H9 (cell line): Measurements from ENCODE around the gene VSX1. TPM values are rescaled to one million over a fixed set of nuclear protein-coding genes. Genes with fewer than 3 reads are reported as not detected.

ENCODE experiments used
- DNase-seq: peaks from one replicate; pipeline ENCODE4 v3.0.0-alpha.2; 2017
- H2AFZ ChIP-seq: one replicate; pipeline ENCODE4 v1.6.1; 2013; ENCODE audit warnings: mild to moderate bottlenecking, low read length, control low read depth, moderate library complexity
- H2AK5ac ChIP-seq: 2 replicates; pipeline ENCODE4 v1.6.1; 2013; ENCODE audit warnings: low read length, control low read depth, mixed read lengths; ENCODE audit not compliant: insufficient read length
- H2BK120ac ChIP-seq: one replicate; pipeline ENCODE4 v1.6.1; 2013; ENCODE audit warnings: low read depth, mild to moderate bottlenecking, low read length, control low read depth, inconsistent platforms; ENCODE audit not compliant: poor library complexity, severe bottlenecking
- H2BK12ac ChIP-seq: 2 replicates; pipeline ENCODE4 v1.6.1; 2013; ENCODE audit warnings: low read length, control low read depth, mixed read lengths, low read depth; ENCODE audit not compliant: insufficient read length
- H2BK15ac ChIP-seq: 2 replicates; pipeline ENCODE4 v1.6.1; 2013; ENCODE audit warnings: low read depth, low read length, control low read depth
- H2BK20ac ChIP-seq: one replicate; pipeline ENCODE4 v1.6.1; 2013; ENCODE audit warnings: low read depth, mild to moderate bottlenecking, low read length, control low read depth, inconsistent platforms; ENCODE audit not compliant: poor library complexity, severe bottlenecking
- H2BK5ac ChIP-seq: 2 replicates; pipeline ENCODE4 v1.6.1; 2013; ENCODE audit warnings: low read length, control low read depth, mixed read lengths; ENCODE audit not compliant: insufficient read length
- H3K14ac ChIP-seq: 2 replicates; pipeline ENCODE4 v1.6.1; 2013; ENCODE audit warnings: low read length, control low read depth; ENCODE audit not compliant: insufficient read depth
- H3K18ac ChIP-seq: 2 replicates; pipeline ENCODE4 v1.6.1; 2013; ENCODE audit warnings: low read depth, mild to moderate bottlenecking, mixed read lengths, low read length, control low read depth; ENCODE audit not compliant: insufficient read length
- H3K23ac ChIP-seq: 2 replicates; pipeline ENCODE4 v1.6.1; 2013; ENCODE audit warnings: low read length, control low read depth, mixed read lengths, low read depth; ENCODE audit not compliant: insufficient read length
- H3K23me2 ChIP-seq: 2 replicates; pipeline ENCODE4 v1.6.1; 2013; ENCODE audit warnings: low read depth, mild to moderate bottlenecking, mixed read lengths, low read length, control low read depth; ENCODE audit not compliant: insufficient read length, poor library complexity, severe bottlenecking
- H3K27ac ChIP-seq: 2 replicates; pipeline ENCODE4 v1.5.1; 2013; ENCODE audit warnings: low read length, control low read depth, mixed read lengths, low read depth; ENCODE audit not compliant: insufficient read length
- H3K27me3 ChIP-seq: 2 replicates; pipeline ENCODE4 v1.6.1; 2013; ENCODE audit warnings: low read length, control low read depth, inconsistent platforms; ENCODE audit not compliant: insufficient read depth
- H3K4ac ChIP-seq: 2 replicates; pipeline ENCODE4 v1.6.1; 2013; ENCODE audit warnings: low read depth, mild to moderate bottlenecking, control low read depth, inconsistent platforms, low read length, moderate library complexity
- H3K4me1 ChIP-seq: 2 replicates; pipeline ENCODE4 v1.6.1; 2013; ENCODE audit warnings: low read length, control low read depth, inconsistent platforms; ENCODE audit not compliant: insufficient read depth
- H3K4me2 ChIP-seq: 2 replicates; pipeline ENCODE4 v1.6.1; 2013; ENCODE audit warnings: low read length, control low read depth, mixed read lengths; ENCODE audit not compliant: insufficient read length, insufficient read depth
- H3K56ac ChIP-seq: 2 replicates; pipeline ENCODE4 v1.6.1; 2013; ENCODE audit warnings: low read depth, mild to moderate bottlenecking, mixed read lengths, low read length, control low read depth; ENCODE audit not compliant: insufficient read length
- H3K79me1 ChIP-seq: 2 replicates; pipeline ENCODE4 v1.6.1; 2013; ENCODE audit warnings: low read depth, mild to moderate bottlenecking, moderate library complexity, low read length, control low read depth, inconsistent platforms; ENCODE audit not compliant: insufficient read depth, poor library complexity, severe bottlenecking
- H3K79me2 ChIP-seq: 2 replicates; pipeline ENCODE4 v1.6.1; 2013; ENCODE audit warnings: low read length, control low read depth, inconsistent platforms; ENCODE audit not compliant: insufficient read depth
- H3K9ac ChIP-seq: 2 replicates; pipeline ENCODE4 v1.6.1; 2013; ENCODE audit warnings: low read length, control low read depth, mixed read lengths; ENCODE audit not compliant: insufficient read length; ENCODE audit errors: extremely low read depth
- H3K9me3 ChIP-seq: one replicate; pipeline ENCODE4 v1.6.1; 2013; ENCODE audit warnings: low read depth, low read length, inconsistent platforms; ENCODE audit not compliant: control insufficient read depth
- H3T11ph ChIP-seq: one replicate; pipeline ENCODE4 v1.6.1; 2013; ENCODE audit warnings: mild to moderate bottlenecking, low read length, control low read depth, inconsistent platforms
- H4K20me1 ChIP-seq: one replicate; pipeline ENCODE4 v1.6.1; 2013; ENCODE audit not compliant: control insufficient read depth, insufficient read length, insufficient read depth
- H4K5ac ChIP-seq: 2 replicates; pipeline ENCODE4 v1.6.1; 2013; ENCODE audit warnings: low read depth, mild to moderate bottlenecking, mixed read lengths, low read length, control low read depth; ENCODE audit not compliant: insufficient read length
- H4K8ac ChIP-seq: replicated peaks from 2 replicates; pipeline ENCODE4 v1.6.1; 2013; ENCODE audit warnings: low read length, control low read depth, mixed read lengths, low read depth; ENCODE audit not compliant: insufficient read length
- H4K91ac ChIP-seq: 2 replicates; pipeline ENCODE4 v1.6.1; 2013; ENCODE audit warnings: low read depth, mild to moderate bottlenecking, moderate library complexity, mixed read lengths, low read length, control low read depth; ENCODE audit not compliant: insufficient read length
- H3K27ac Mint-ChIP-seq, 3 experiments: 2 replicates in 2 of 3; 3 replicates in 1 of 3; pipeline ENCODE4 v1.8.0; 2020 to 2021; ENCODE audit warnings: mixed read lengths in 3 of 3, mild to moderate bottlenecking in 1 of 3, moderate library complexity in 1 of 3
- H3K27me3 Mint-ChIP-seq: 2 replicates; pipeline ENCODE4 v1.8.0; 2021; ENCODE audit warnings: low read depth, mild to moderate bottlenecking, moderate library complexity, mixed read lengths
- H3K36me3 Mint-ChIP-seq, 3 experiments: 2 replicates in 2 of 3; 3 replicates in 1 of 3; pipeline ENCODE4 v1.8.0; 2020 to 2021; ENCODE audit warnings: low read depth in 3 of 3, mixed read lengths in 3 of 3; ENCODE audit not compliant: insufficient read depth in 1 of 3
- H3K4me1 Mint-ChIP-seq, 2 experiments: 2 replicates each; pipeline ENCODE4 v1.8.0; 2020; ENCODE audit warnings: mixed read lengths in 2 of 2
- H3K4me3 Mint-ChIP-seq, 2 experiments: 2 replicates in 1 of 2; 3 replicates in 1 of 2; pipeline ENCODE4 v1.8.0; 2020 to 2021; ENCODE audit warnings: mild to moderate bottlenecking in 2 of 2, mixed read lengths in 2 of 2, moderate library complexity in 1 of 2
- H3K9me3 Mint-ChIP-seq, 2 experiments: 2 replicates in 1 of 2; 3 replicates in 1 of 2; pipeline ENCODE4 v1.8.0; 2020; ENCODE audit warnings: mild to moderate bottlenecking in 2 of 2, mixed read lengths in 2 of 2, moderate library complexity in 1 of 2
- WGBS: extraction: QIAGEN DNeasy Blood & Tissue Kit; methylation state at CpG from one replicate; pipeline ENCODE4 v1.1.7; 2013; ENCODE audit warnings: missing lambda C conversion rate, low lambda C conversion rate, mixed read lengths; ENCODE audit not compliant: insufficient read length; ENCODE audit errors: extremely low coverage; 5-methylcytosine and 5-hydroxymethylcytosine counted together
- total RNA-seq: library from RNA; stranded (reverse); gene quantifications from 2 replicates; pipeline ENCODE4 v1.2.1, GENCODE V29; 2021
- TF ChIP-seq, protein P1 (sequence below): fragments of 200-600 bp; sonication (generic); conservative IDR thresholded peaks from 3 replicates; pipeline ENCODE4 v1.8.0; 2021; ENCODE audit warnings: antibody characterized with exemption, mild to moderate bottlenecking

VSX1 gene
- total RNA-seq, 1 experiment from 2014 or later = not detected

DNA sequence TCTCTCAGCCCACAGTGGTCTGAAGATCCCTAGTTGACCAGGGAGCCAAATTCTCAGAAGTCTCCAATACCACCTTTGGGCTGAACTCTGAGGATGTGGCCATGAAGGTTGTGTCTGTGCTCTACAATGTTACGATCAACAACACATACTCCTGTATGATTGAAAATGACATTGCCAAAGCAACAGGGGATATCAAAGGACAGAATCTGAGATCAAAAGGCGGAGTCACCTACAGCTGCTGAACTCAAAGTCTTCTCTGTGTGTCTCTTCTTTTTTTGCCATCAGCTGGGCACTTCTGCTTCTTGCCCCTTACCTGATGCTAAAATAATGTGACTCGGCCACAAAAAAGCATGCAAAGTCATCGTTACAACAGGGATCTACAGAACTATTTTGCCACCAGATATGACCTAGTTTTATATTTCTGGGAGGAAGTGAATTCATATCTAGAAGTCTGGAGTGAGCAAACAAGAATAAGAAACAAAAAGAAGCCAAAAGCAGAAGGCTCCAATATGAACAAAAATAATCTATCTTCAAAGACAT, 17.7 kb upstream of the VSX1 start:
- Histone ChIP-seq H2BK120ac (no peak overlapping the region), H2BK5ac (no peak overlapping the region), H3K4me2 (no peak overlapping the region), H3K23me2 (no peaks in the 10 kb centered on the region), H3K23ac (no peak overlapping the region), H3K9me3 (no peaks in the 10 kb centered on the region), H3K27ac (no peak overlapping the region), H3K4me1 (no peaks in the 10 kb centered on the region), H3K56ac (no peak overlapping the region), H4K20me1 (no peaks in the 10 kb centered on the region), H3K9ac (no peak overlapping the region), H3K14ac (no peak overlapping the region), H3K27me3 (no peaks in the 10 kb centered on the region), H3T11ph (no peak overlapping the region), H3K79me1 (no peaks in the 10 kb centered on the region), H2BK15ac (no peak overlapping the region), H4K91ac (no peak overlapping the region), H2BK12ac (no peak overlapping the region), H2BK20ac (no peak overlapping the region), H4K8ac (no peak overlapping the region), H4K5ac (no peak overlapping the region), H2AK5ac (no peak overlapping the region), H3K18ac (no peak overlapping the region), H2AFZ (no peak overlapping the region), H3K79me2 (no peaks in the 10 kb centered on the region), H3K4ac (no peak overlapping the region)
- Mint-ChIP-seq H3K9me3 (peaks cover 4 to 6% of the 10 kb centered on the region in 2 experiments; a peak in 3 of 5 replicates), H3K4me3 (no peak overlapping the region), H3K4me1 (no peaks in the 10 kb centered on the region), H3K36me3 (no peaks in the 10 kb centered on the region; a peak in 1 of 7 replicates), H3K27ac (no peak overlapping the region), H3K27me3 (peaks cover 13% of the 10 kb centered on the region)
- DNase-seq = no peak
- WGBS = no CpG with 5 or more reads among the region's 4 CpGs
- TF ChIP-seq, protein P1, sequence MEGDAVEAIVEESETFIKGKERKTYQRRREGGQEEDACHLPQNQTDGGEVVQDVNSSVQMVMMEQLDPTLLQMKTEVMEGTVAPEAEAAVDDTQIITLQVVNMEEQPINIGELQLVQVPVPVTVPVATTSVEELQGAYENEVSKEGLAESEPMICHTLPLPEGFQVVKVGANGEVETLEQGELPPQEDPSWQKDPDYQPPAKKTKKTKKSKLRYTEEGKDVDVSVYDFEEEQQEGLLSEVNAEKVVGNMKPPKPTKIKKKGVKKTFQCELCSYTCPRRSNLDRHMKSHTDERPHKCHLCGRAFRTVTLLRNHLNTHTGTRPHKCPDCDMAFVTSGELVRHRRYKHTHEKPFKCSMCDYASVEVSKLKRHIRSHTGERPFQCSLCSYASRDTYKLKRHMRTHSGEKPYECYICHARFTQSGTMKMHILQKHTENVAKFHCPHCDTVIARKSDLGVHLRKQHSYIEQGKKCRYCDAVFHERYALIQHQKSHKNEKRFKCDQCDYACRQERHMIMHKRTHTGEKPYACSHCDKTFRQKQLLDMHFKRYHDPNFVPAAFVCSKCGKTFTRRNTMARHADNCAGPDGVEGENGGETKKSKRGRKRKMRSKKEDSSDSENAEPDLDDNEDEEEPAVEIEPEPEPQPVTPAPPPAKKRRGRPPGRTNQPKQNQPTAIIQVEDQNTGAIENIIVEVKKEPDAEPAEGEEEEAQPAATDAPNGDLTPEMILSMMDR = no peak
